Measurements from ENCODE around the gene ZNF507. TPM values are rescaled to one million over a fixed set of nuclear protein-coding genes. Genes with fewer than 3 reads are reported as not detected.

The ZNF507 gene
- total RNA-seq, 1 donor from 2014 or later = 42.3 TPM

GRCh38 chr19:32317086-32317485 lies 28.3 kb upstream of the ZNF507 start:
- H3K4me1 Mint-ChIP-seq (ENCODE audit: low read depth) = no peaks in the 10 kb centered on the region
- no peak overlapping the region for H3K27ac Mint-ChIP-seq
- no peak for DNase-seq (ENCODE audit: low spot score, unreplicated experiment)
- no peak overlapping the region for H3K4me3 Mint-ChIP-seq (ENCODE audit: low read depth)
- TF ChIP-seq, protein P1, sequence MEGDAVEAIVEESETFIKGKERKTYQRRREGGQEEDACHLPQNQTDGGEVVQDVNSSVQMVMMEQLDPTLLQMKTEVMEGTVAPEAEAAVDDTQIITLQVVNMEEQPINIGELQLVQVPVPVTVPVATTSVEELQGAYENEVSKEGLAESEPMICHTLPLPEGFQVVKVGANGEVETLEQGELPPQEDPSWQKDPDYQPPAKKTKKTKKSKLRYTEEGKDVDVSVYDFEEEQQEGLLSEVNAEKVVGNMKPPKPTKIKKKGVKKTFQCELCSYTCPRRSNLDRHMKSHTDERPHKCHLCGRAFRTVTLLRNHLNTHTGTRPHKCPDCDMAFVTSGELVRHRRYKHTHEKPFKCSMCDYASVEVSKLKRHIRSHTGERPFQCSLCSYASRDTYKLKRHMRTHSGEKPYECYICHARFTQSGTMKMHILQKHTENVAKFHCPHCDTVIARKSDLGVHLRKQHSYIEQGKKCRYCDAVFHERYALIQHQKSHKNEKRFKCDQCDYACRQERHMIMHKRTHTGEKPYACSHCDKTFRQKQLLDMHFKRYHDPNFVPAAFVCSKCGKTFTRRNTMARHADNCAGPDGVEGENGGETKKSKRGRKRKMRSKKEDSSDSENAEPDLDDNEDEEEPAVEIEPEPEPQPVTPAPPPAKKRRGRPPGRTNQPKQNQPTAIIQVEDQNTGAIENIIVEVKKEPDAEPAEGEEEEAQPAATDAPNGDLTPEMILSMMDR (IDR thresholded peaks at IDR 0.05; ENCODE audit: unreplicated experiment) = no peak
- H3K9me3 Mint-ChIP-seq (ENCODE audit: low read depth) = no peaks in the 10 kb centered on the region
- no peaks in the 10 kb centered on the region for H3K36me3 Mint-ChIP-seq (ENCODE audit: insufficient read depth)
- peaks cover 9% of the 10 kb centered on the region for H3K27me3 Mint-ChIP-seq

DNA sequence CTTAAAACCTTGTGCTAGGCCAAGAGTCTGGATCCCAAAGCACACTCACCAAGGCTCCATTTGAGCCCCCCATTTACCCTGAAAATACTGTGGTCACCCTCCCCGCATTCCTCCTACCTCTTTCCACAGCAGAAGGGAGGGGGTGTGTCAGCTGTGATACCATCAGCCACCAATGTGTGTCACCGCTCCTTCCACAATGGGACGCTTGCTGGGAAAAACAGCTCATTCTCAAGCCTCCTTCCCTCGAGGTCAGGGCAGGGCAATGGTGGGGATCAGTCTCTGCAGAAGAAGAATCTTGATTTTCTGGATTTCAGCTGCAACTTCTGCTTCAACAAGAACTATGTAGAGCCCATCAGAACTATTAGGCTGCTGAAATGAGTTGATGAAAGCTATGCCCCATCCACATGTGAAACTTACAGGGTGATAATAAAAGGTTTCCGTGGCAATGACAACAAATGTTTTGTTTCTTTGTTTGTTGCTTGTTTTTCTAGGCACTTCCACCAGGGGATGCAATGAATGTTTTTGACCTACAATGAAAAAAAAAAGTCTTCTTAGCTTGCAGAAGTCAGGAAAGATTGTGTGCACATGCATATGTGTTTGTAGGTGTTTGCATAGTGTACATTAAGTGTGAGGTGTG lies 26.4 kb upstream of the ZNF507 start:
- peaks cover 13% of the 10 kb centered on the region for H3K27me3 Mint-ChIP-seq
- TF ChIP-seq, protein P1 (IDR thresholded peaks at IDR 0.05; ENCODE audit: unreplicated experiment) = no peak
- no peaks in the 10 kb centered on the region for H3K36me3 Mint-ChIP-seq (ENCODE audit: insufficient read depth)
- no peak for DNase-seq (ENCODE audit: low spot score, unreplicated experiment)
- H3K4me3 Mint-ChIP-seq (ENCODE audit: low read depth) = no peak overlapping the region
- peak overlapping the region; percentile 59 for H3K27ac Mint-ChIP-seq
- H3K4me1 Mint-ChIP-seq (ENCODE audit: low read depth) = no peaks in the 10 kb centered on the region
- no peaks in the 10 kb centered on the region for H3K9me3 Mint-ChIP-seq (ENCODE audit: low read depth)

DNA sequence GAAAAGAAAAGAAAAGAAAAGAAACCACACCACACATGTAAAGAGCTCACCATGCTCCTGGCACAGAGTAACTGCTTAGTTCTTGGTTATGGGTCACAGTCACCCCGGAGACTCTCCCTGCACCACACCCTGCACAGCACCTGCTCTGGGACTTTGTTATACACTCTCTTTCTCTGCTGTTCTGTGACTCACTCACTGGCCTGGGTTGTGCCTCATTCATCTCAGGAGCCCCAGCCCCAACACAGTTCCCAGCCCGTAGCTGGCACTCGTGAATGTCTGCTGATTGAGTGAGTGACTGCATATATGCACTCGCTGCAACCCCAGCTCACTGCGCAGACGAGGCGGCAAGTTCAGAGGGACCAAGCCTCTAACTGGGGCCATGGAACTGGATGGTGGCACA lies 22.9 kb upstream of the ZNF507 start:
- TF ChIP-seq, protein P1 (IDR thresholded peaks at IDR 0.05; ENCODE audit: unreplicated experiment) = no peak
- Mint-ChIP-seq H3K27me3 (peaks cover 14% of the 10 kb centered on the region), H3K9me3 (ENCODE audit: low read depth) (no peaks in the 10 kb centered on the region), H3K36me3 (ENCODE audit: insufficient read depth) (no peaks in the 10 kb centered on the region), H3K4me3 (ENCODE audit: low read depth) (no peak overlapping the region), H3K4me1 (ENCODE audit: low read depth) (no peaks in the 10 kb centered on the region), H3K27ac (no peak overlapping the region)
- no peak for DNase-seq (ENCODE audit: low spot score, unreplicated experiment)

DNA sequence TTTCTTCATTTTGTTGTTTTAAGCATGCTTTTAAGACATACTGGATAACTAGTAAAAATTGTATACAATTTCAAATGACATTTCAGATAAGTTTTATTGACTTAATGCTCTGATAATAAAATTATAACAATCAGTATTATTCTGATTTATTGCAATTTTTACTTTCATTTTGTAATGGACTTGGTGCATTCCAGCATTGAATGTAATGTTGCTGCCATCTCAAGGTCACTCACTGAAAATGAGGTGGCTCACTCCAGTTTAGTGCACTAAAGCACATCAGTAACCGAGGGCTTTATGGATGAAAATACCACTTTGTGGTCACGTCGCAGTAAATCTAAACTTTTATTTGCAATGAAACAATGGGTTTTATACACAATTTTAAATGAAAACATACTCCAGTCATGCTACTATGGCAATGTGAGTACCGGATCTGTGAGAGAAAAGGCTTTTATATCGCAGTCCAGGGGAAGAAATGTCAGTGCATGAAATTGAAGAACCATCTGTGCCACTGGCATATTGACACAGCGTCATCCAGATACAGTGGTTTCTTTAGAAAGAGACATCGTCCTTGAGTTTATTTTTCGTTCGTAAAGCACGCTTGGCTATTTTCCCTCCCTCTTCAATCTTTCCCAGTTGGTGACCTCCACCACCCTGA lies 20.7 kb upstream of the ZNF507 start:
- Mint-ChIP-seq H3K27me3 (peaks cover 15% of the 10 kb centered on the region), H3K4me3 (ENCODE audit: low read depth) (no peak overlapping the region)

DNA sequence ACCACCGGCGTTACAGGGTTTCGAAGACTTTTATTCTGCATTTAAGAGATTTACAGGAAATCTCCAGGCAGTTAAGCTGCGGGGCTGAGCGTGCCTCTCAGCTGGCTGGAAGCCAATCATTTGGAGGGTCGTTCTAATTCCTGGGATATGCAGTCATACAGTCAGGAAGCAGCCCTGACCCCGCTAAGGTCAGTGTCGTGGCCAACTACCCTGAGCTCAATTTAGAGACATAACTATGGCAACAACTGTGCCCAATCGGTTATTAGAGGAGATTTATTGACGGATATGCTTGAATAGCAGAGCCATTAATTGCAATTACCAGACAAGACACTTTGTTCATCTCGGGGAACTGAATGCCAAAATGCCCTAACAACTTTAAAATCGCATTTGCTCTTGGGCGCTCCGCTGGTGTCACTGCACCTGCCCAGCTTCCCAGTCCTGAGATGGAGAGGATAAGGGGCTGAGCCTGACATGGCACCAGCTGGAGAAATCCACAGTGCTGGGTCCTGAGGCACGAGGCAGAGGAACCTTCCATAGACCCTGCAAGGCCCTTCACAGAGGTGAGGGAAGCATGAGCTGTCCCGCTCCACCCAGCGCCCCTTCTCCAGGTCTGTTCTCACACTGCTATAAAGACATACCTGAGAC lies 15.1 kb upstream of the ZNF507 start:
- H3K9me3 Mint-ChIP-seq (ENCODE audit: low read depth) = no peaks in the 10 kb centered on the region
- peaks cover 21% of the 10 kb centered on the region for H3K27me3 Mint-ChIP-seq
- no peak for DNase-seq (ENCODE audit: low spot score, unreplicated experiment)
- no peak overlapping the region for H3K27ac Mint-ChIP-seq
- H3K36me3 Mint-ChIP-seq (ENCODE audit: insufficient read depth) = no peaks in the 10 kb centered on the region
- H3K4me1 Mint-ChIP-seq (ENCODE audit: low read depth) = no peaks in the 10 kb centered on the region
- no peak overlapping the region for H3K4me3 Mint-ChIP-seq (ENCODE audit: low read depth)
- TF ChIP-seq, protein P1 (IDR thresholded peaks at IDR 0.05; ENCODE audit: unreplicated experiment) = no peak

More for the DNA sequence above, 20.7 kb upstream of the ZNF507 start:
- DNase-seq (ENCODE audit: low spot score, unreplicated experiment) = no peak
- Mint-ChIP-seq H3K36me3 (ENCODE audit: insufficient read depth) (no peaks in the 10 kb centered on the region), H3K4me1 (ENCODE audit: low read depth) (no peaks in the 10 kb centered on the region), H3K27ac (no peak overlapping the region), H3K9me3 (ENCODE audit: low read depth) (no peaks in the 10 kb centered on the region)
- TF ChIP-seq, protein P1 (IDR thresholded peaks at IDR 0.05; ENCODE audit: unreplicated experiment) = no peak
